Measurements from ENCODE around the gene GDE1. TPM values are rescaled to one million over a fixed set of nuclear protein-coding genes. Genes with fewer than 3 reads are reported as not detected.

The GDE1 gene
- total RNA-seq, 4 donors from 2014 or later = 39.6 to 82.8 (median 59.4) TPM

DNA sequence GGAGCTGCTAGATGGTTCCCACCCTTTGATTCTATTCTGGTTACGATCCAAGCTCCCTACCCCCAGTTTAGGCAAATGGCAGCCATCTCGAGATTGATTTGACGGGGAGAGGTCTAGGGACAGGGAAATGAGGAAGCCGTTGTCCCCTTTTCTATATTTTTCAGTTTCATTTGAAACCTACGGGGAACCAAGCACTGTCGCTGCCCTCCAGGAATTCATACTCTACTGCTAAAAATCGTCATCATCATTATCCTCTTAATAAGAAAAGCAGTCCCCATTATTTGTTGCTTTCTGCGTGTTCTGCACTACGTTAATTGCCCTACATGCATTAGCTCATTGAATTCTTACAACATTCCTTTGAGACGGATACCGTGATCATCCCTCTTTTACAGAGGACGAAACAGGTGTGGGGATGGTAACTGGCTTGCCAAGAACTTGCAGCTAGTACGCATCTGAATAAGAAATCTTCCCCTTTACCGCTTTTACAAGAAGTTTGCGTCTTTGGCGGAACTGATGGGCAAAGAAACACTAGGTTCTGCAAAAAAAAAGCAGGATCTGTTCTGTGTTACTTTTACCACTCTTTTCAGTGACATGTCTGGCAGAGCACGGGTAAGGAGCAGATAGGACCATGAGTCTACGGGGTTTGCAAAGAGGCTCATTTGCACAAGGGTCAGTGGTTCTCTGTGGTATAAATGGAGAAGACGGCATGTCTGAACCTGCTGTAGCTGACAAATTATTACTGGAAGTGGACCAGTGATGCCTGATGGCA lies 2.9 kb upstream of the GDE1 start:
- H3K27ac ChIP-seq = peak overlapping the region in 3 of 4 donors; percentile 41 to 79 (median 42)
- H3K27me3 ChIP-seq = no peaks in the 10 kb centered on the region
- H3K4me3 ChIP-seq = peak overlapping the region; percentile 77 to 93 (median 90)
- H3K4me1 ChIP-seq = peaks cover 0 to 38% (median 3%) of the 10 kb centered on the region in 4 donors
- DNase-seq = no peak
- H3K36me3 ChIP-seq = peaks cover 0 to 16% (median 0%) of the 10 kb centered on the region in 3 donors
- no peaks in the 10 kb centered on the region for H3K9me3 ChIP-seq
- no peak for TF ChIP-seq POLR2A (IDR thresholded peaks at IDR 0.05)
- TF ChIP-seq, protein P1, sequence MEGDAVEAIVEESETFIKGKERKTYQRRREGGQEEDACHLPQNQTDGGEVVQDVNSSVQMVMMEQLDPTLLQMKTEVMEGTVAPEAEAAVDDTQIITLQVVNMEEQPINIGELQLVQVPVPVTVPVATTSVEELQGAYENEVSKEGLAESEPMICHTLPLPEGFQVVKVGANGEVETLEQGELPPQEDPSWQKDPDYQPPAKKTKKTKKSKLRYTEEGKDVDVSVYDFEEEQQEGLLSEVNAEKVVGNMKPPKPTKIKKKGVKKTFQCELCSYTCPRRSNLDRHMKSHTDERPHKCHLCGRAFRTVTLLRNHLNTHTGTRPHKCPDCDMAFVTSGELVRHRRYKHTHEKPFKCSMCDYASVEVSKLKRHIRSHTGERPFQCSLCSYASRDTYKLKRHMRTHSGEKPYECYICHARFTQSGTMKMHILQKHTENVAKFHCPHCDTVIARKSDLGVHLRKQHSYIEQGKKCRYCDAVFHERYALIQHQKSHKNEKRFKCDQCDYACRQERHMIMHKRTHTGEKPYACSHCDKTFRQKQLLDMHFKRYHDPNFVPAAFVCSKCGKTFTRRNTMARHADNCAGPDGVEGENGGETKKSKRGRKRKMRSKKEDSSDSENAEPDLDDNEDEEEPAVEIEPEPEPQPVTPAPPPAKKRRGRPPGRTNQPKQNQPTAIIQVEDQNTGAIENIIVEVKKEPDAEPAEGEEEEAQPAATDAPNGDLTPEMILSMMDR (IDR thresholded peaks at IDR 0.05) = no peak

DNA sequence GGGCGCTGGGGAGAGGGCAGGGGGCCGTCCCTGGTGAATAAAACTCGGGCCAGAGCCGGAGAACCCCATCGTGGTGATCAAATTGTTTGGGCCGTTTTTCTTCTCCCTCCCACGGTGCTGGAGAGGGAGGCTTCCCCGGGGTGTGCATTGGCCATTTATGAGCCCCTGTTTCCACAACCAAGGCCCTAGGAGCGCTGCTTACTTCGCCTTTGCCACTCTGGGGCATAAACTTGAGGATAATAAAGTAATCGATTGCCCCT lies 2.4 kb upstream of the GDE1 start:
- H3K27ac ChIP-seq = peak overlapping the region; percentile 12 to 79 (median 42)
- peaks cover 0 to 16% (median 0%) of the 10 kb centered on the region in 3 donors for H3K36me3 ChIP-seq
- TF ChIP-seq, protein P1 (IDR thresholded peaks at IDR 0.05) = no peak
- TF ChIP-seq POLR2A (IDR thresholded peaks at IDR 0.05) = no peak
- no peaks in the 10 kb centered on the region for H3K27me3 ChIP-seq
- H3K4me1 ChIP-seq = peaks cover 0 to 43% (median 4%) of the 10 kb centered on the region in 4 donors
- no peaks in the 10 kb centered on the region for H3K9me3 ChIP-seq
- H3K4me3 ChIP-seq = peak overlapping the region; percentile 77 to 93 (median 90)
- no peak for DNase-seq

DNA sequence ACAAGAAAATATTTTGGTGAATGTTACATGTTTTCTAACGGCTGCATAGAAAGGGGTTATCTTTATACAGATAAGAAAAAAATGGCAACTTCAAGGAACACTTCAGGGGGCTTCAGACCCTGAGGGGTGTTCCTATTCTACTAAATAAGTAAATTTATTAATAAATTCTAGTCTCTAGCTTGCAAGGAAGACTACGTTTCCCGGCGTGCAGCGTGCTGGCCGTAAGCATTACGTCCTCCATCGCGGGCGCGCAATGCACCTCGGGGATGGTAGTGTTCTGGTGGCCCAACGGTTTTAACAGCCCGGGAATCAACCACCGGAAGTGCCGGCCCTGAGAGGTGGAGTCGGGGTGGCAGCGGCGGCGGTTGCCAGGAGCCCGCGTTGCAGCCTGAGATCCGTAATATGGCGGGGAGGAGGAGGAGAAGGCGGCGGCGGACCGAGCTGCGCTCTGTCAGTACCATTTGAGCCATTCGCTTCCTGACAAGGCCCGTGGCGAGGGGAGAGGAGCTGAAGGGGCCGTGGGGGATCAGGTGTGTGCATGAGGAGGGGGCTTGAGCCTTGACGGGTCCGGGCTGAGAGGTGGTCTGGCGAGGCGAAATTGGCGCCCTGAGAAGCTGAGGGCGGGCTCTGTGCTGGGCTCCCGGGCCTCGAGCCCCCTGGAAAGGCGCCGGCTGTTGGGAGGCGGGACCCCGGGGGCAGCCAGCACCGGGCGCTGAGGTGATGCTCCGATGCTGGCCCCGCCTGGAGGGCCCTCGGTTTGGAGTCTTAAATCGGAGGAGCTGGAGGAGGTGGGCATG lies 1.9 kb upstream of the GDE1 start, which contains the start of gene CCP110:
TSS of gene CCP110 (plus strand) at position 384 of the 797 bp plus-strand sequence. CDS start 3,940 bp downstream, outside the sequence.
- Histone ChIP-seq H3K4me1 (peaks cover 0 to 48% (median 4%) of the 10 kb centered on the region in 4 donors), H3K4me3 (peak within 1 kb of the TSS; percentile 77 to 93 (median 90)), H3K27ac (peak within 1 kb of the TSS; percentile 12 to 79 (median 42)), H3K27me3 (no peaks in the 10 kb centered on the region), H3K36me3 (peaks cover 0 to 11% (median 0%) of the 10 kb centered on the region in 3 donors), H3K9me3 (no peaks in the 10 kb centered on the region)
- peak; percentile 96 to 99 (median 98) for DNase-seq
- TF ChIP-seq, protein P1 (IDR thresholded peaks at IDR 0.05) = no peak
- peak; percentile 34 to 57 for TF ChIP-seq POLR2A (IDR thresholded peaks at IDR 0.05)

DNA sequence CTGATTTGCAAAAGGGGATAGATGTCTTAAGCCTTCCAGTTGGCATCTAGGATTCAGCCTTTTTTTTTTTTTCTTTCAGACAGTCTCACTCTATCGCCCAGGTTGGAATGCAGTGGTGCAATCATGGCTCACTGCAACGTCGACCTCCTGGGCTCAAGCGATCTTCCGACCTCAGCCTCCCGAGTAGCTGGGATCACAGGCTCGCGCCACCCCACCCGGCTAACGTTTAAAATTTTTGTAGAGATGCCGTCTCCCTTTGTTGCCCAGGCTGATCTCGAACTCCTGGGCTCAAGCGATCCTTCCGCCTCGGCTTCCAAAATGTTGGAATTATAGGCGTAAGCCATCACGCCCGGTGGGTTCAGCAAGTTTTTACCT lies 1.3 kb upstream of the GDE1 start:
- DNase-seq = no peak
- H3K9me3 ChIP-seq = no peaks in the 10 kb centered on the region
- peaks cover 0 to 54% (median 4%) of the 10 kb centered on the region in 4 donors for H3K4me1 ChIP-seq
- no peak overlapping the region for H3K27ac ChIP-seq
- no peaks in the 10 kb centered on the region for H3K27me3 ChIP-seq
- TF ChIP-seq POLR2A (IDR thresholded peaks at IDR 0.05) = no peak
- TF ChIP-seq, protein P1 (IDR thresholded peaks at IDR 0.05) = no peak
- no peak overlapping the region for H3K4me3 ChIP-seq
- peaks cover 0 to 5% (median 0%) of the 10 kb centered on the region in 3 donors for H3K36me3 ChIP-seq

DNA sequence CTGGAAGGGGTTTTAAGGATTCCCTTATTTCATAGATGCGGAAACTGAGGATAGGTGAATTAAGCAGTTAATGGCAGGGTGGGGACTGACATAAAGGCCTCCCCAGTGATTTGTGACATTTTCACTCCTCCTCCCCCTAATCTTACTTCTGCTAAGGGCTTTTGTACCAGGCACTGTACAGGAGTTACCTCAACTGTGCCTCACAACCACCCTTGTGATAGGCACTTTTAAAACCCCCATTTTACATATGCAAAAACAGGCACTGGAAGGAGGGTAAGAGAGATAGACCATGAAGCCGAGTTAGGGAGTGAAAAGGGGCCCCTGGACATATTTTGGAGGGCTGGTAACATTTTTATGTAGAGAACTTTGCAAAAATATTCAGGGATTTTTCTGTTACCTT lies 862 bp upstream of the GDE1 start:
- H3K4me1 ChIP-seq = peaks cover 0 to 56% (median 4%) of the 10 kb centered on the region in 4 donors
- H3K27ac ChIP-seq = peak overlapping the region in 2 of 4 donors; percentile 87 to 93

More for the DNA sequence above, 862 bp upstream of the GDE1 start:
- TF ChIP-seq POLR2A (IDR thresholded peaks at IDR 0.05) = no peak
- TF ChIP-seq, protein P1 (IDR thresholded peaks at IDR 0.05) = no peak
- no peak for DNase-seq
- H3K9me3 ChIP-seq = no peaks in the 10 kb centered on the region
- no peaks in the 10 kb centered on the region for H3K27me3 ChIP-seq
- H3K36me3 ChIP-seq = peaks cover 0 to 1% (median 0%) of the 10 kb centered on the region in 3 donors
- H3K4me3 ChIP-seq = no peak overlapping the region
